Body of pancreas (tissue), 4 donors: Measurements from ENCODE around the gene MYL6B.

ENCODE experiments used
- CTCF ChIP-seq, 7 experiments: fragments of 450-650 bp in 4 of 7; fragments of 200-600 bp in 3 of 7; sonication (generic) in 3 of 7; IDR thresholded peaks; one replicate each; pipeline ENCODE4 v1.5.1; 2016 to 2019; ENCODE audit warnings: antibody characterized with exemption in 7 of 7
- POLR2A ChIP-seq, 3 donors: fragments of 450-650 bp; IDR thresholded peaks; one replicate each; pipeline ENCODE4 v1.6.1; 2016; ENCODE audit warnings: antibody characterized with exemption in 3 of 3, mild to moderate bottlenecking in 2 of 3

DNA sequence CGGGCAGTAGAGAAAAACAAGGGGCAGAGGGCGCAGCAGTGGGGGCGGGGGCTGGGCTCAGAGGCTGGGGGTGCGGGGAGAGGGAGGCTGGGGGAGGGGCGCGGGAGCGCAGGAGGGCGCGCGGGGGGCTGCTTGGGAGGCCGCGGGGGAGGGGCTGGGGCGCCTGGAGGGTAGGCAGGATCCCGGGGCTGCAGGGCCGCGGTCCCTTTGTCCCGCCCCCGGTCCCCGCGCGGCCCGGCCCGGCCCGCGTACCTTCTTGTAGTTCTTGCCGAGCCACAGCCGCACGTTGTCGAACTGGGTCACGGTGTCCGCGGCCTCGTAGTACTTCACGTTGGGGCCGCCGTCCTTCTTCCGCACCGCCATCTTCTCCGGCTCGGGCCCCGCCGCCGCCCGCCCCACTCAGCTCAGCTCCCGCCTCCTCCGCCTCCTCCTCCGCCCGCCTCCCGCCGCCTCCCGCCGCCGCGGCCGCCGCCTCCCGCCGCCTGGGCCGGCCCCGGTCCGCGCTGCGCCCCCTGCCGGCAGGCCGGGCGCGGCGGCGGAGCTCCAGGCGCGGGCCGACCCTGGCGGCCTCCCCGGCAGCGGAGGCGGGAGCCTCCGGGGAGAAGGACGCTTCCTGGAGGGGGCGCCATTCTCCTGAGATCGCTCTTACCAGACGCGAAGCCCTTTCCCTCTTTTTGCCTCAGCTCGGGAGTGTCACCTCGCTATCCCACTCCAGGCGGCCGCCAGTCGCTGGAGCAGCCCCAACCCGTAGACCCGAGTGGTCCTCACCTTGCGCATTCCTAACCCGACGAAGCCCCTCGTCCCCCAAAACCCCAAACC, 36.9 kb downstream of the MYL6B start, which contains the start of gene SMARCC2:
- TF ChIP-seq CTCF (IDR thresholded peaks at IDR 0.05) (peak; percentile 59 to 100 (median 80)), POLR2A (IDR thresholded peaks at IDR 0.05) (peak in 2 of 3 donors; percentile 74 to 75)
